Jurkat, Clone E6-1 (cell line): ENCODE results near the gene TAX1BP1.
"Not testable (repeated sequence)": the region's sequence is repeated elsewhere in the genome, so short reads cannot be mapped to it uniquely, and the experiment has no call there.

Experiments used
- DNase-seq: peaks from one replicate; pipeline ENCODE4 v3.0.0-alpha.2; 2011; ENCODE audit warnings: low read depth, low spot score
- H3K4me3 ChIP-seq: 2 replicates; pipeline ENCODE4 v1.5.1; 2011; ENCODE audit warnings: mild to moderate bottlenecking, low read length, control low read depth, moderate library complexity

Gene TAX1BP1

GRCh38 chr7:27834179-27834921 lies 94.4 kb downstream of the TAX1BP1 start:
- H3K4me3 ChIP-seq = no peak overlapping the region
- DNase-seq = no peak

GRCh38 chr7:27835376-27835775 lies 95.4 kb downstream of the TAX1BP1 start:
- H3K4me3 ChIP-seq = no peak overlapping the region
- no peak for DNase-seq

GRCh38 chr7:27836536-27836935 lies 96.6 kb downstream of the TAX1BP1 start:
- DNase-seq = no peak
- no peak overlapping the region for H3K4me3 ChIP-seq

- H3K4me3 ChIP-seq = no peak overlapping the region
- DNase-seq = no peak
Observed at GRCh38 chr7:27839099-27839498, 99.1 kb downstream of the TAX1BP1 start.

- DNase-seq = no peak
- no peak overlapping the region for H3K4me3 ChIP-seq
Observed at GRCh38 chr7:27840313-27840712, 100.4 kb downstream of the TAX1BP1 start.

- no peak overlapping the region for H3K4me3 ChIP-seq
- DNase-seq = no peak
Observed at GRCh38 chr7:27840760-27841364, 100.9 kb downstream of the TAX1BP1 start.

- DNase-seq = no peak
- no peak overlapping the region for H3K4me3 ChIP-seq
Observed at GRCh38 chr7:27842094-27842692, 102.2 kb downstream of the TAX1BP1 start.

- DNase-seq = no peak
- H3K4me3 ChIP-seq = no peak overlapping the region
Observed at GRCh38 chr7:27842851-27843250, 102.9 kb downstream of the TAX1BP1 start.

- DNase-seq = no peak
Observed at GRCh38 chr7:27843584-27844305, 103.8 kb downstream of the TAX1BP1 start.

GRCh38 chr7:27846388-27846787 lies 106.4 kb downstream of the TAX1BP1 start:
- DNase-seq = no peak
- no peak overlapping the region for H3K4me3 ChIP-seq

More at GRCh38 chr7:27843584-27844305, 103.8 kb downstream of the TAX1BP1 start:
- no peak overlapping the region for H3K4me3 ChIP-seq

GRCh38 chr7:27850531-27850930 lies 110.6 kb downstream of the TAX1BP1 start:
- no peak overlapping the region for H3K4me3 ChIP-seq
- no peak for DNase-seq

GRCh38 chr7:27856703-27857485 lies 116.9 kb downstream of the TAX1BP1 start:
- DNase-seq, H3K4me3 ChIP-seq: not testable (repeated sequence)

GRCh38 chr7:27860800-27861199 lies 120.8 kb downstream of the TAX1BP1 start:
- DNase-seq = no peak

GRCh38 chr7:27861747-27862146 lies 121.8 kb downstream of the TAX1BP1 start:
- DNase-seq = no peak
- H3K4me3 ChIP-seq = no peak overlapping the region

More at GRCh38 chr7:27860800-27861199, 120.8 kb downstream of the TAX1BP1 start:
- H3K4me3 ChIP-seq = no peak overlapping the region

- no peak overlapping the region for H3K4me3 ChIP-seq
- DNase-seq = no peak
Observed at GRCh38 chr7:27863880-27864279, 123.9 kb downstream of the TAX1BP1 start.

- peak; percentile 79 for DNase-seq
- no peak overlapping the region for H3K4me3 ChIP-seq
Observed at GRCh38 chr7:27866256-27866655, 126.3 kb downstream of the TAX1BP1 start.

- no peak overlapping the region for H3K4me3 ChIP-seq
- DNase-seq = no peak
Observed at GRCh38 chr7:27866828-27867672, 127.1 kb downstream of the TAX1BP1 start.

- no peak for DNase-seq
- no peak overlapping the region for H3K4me3 ChIP-seq
Observed at GRCh38 chr7:27868131-27868550, 128.2 kb downstream of the TAX1BP1 start.
